ENCODE measurements around the gene MBD3L5.
"Not testable (repeated sequence)": the region's sequence is repeated elsewhere in the genome, so short reads cannot be mapped to it uniquely, and the experiment has no call there.

DNA sequence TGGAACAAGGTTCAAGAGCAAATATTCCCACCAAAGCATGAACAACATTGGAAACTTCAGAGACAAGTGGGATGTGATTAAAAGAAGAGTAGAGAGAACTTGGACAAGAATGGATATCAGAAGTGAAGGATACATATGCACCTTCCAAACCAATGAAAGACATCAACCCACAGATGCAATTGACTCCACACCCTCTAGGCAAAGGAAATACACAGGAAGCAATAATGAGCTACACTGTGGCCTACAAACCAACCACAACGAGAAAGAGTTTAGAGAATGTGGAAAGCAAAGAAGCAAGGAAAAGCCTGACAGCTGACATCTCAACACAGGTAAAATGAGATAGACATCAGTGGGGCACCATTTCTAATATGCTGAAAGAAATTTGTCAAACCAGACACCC, 1.6 kb upstream of the MBD3L5 start:
- TF ChIP-seq EZH2 (optimal IDR thresholded peaks at IDR 0.05; ENCODE audit: low read depth, low read length); EZH2phosphoT487 (IDR thresholded peaks at IDR 0.05; ENCODE audit: low read length): not testable (repeated sequence)

Data from MM.1S (cell line).